A549 (cell line): ENCODE measurements around the gene TMEM229A.

ENCODE experiments used
- BHLHE40 ChIP-seq: IDR thresholded peaks from 2 replicates; pipeline ENCODE4 v1.6.1; 2012; ENCODE audit warnings: low read depth, low read length, inconsistent platforms
- CBX8 ChIP-seq: fragments of 200-600 bp; sonication (generic); IDR thresholded peaks from 2 replicates; pipeline ENCODE4 v1.6.1; 2016
- CHD4 ChIP-seq: fragments of 200-600 bp; sonication (generic); IDR thresholded peaks from 2 replicates; pipeline ENCODE4 v1.6.1; 2016; ENCODE audit warnings: antibody characterized with exemption, mild to moderate bottlenecking, borderline replicate concordance
- EHF ChIP-seq: fragments of 250-450 bp; sonication (Bioruptor Pico); IDR thresholded peaks from 2 replicates; pipeline ENCODE4 v1.5.0; 2020; ENCODE audit warnings: mild to moderate bottlenecking
- EP300 ChIP-seq, 2 experiments: fragments of >200 bp; sonication (Bioruptor Twin); formaldehyde crosslinking; IDR thresholded peaks; 2 replicates in 1 of 2; 3 replicates in 1 of 2; pipeline ENCODE4 v1.6.1; 2016 to 2017
- KDM1A ChIP-seq: fragments of 200-600 bp; sonication (generic); IDR thresholded peaks from 2 replicates; pipeline ENCODE4 v1.6.1; 2016; ENCODE audit warnings: low read depth, mild to moderate bottlenecking
- MAX ChIP-seq: IDR thresholded peaks from 2 replicates; pipeline ENCODE4 v1.6.1; 2012
- MAZ ChIP-seq: fragments of 150-350 bp; IDR thresholded peaks from 2 replicates; pipeline ENCODE4 v1.6.1; 2014; ENCODE audit warnings: antibody characterized with exemption, low read depth, low read length, borderline replicate concordance
- POLR2A ChIP-seq: IDR thresholded peaks from 2 replicates; pipeline ENCODE4 v1.6.1; 2012; ENCODE audit warnings: mild to moderate bottlenecking, low read length
- SMC3 ChIP-seq: fragments of >200 bp; sonication (Bioruptor Twin); formaldehyde crosslinking; IDR thresholded peaks from 3 replicates; pipeline ENCODE4 v1.6.1; 2018; ENCODE audit warnings: inconsistent platforms
- TFCP2L1 ChIP-seq: fragments of 250-450 bp; sonication (Bioruptor Pico); IDR thresholded peaks from 2 replicates; pipeline ENCODE4 v1.5.0; 2021; ENCODE audit warnings: mild to moderate bottlenecking
- TF ChIP-seq, protein P1 (sequence below): fragments of >200 bp; sonication (Bioruptor Twin); formaldehyde crosslinking; IDR thresholded peaks from 3 replicates; pipeline ENCODE4 v1.5.1; 2016

DNA sequence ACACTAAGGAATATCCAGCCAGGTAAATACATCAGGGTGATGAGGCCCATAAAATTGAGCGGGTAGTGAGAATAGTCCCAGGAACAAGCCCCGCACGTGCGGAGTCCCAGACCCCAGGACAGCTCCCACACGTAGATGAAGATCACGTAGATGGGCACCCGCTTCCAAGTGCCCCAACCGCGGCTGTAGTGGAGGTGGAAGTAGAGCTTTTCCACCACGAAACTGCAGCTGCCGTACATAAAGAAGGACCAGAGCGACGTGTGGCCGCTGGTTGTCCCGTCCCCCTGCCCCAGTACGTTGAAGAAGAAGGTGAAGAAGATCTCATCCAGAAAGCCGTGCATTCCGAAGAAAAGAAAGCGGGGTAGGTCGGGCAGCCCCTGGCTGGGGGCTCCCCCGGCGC is 948 bp downstream of the TMEM229A start:
- TF ChIP-seq MAZ (no peak), MAX (no peak), BHLHE40 (no peak), SMC3 (no peak), KDM1A (no peak), CBX8 (no peak), TFCP2L1 (CRISPR knock-in tag) (no peak), EP300 (IDR thresholded peaks at IDR 0.05) (no peak), CHD4 (no peak), EHF (CRISPR knock-in tag) (no peak), POLR2A (no peak)
- TF ChIP-seq, protein P1, sequence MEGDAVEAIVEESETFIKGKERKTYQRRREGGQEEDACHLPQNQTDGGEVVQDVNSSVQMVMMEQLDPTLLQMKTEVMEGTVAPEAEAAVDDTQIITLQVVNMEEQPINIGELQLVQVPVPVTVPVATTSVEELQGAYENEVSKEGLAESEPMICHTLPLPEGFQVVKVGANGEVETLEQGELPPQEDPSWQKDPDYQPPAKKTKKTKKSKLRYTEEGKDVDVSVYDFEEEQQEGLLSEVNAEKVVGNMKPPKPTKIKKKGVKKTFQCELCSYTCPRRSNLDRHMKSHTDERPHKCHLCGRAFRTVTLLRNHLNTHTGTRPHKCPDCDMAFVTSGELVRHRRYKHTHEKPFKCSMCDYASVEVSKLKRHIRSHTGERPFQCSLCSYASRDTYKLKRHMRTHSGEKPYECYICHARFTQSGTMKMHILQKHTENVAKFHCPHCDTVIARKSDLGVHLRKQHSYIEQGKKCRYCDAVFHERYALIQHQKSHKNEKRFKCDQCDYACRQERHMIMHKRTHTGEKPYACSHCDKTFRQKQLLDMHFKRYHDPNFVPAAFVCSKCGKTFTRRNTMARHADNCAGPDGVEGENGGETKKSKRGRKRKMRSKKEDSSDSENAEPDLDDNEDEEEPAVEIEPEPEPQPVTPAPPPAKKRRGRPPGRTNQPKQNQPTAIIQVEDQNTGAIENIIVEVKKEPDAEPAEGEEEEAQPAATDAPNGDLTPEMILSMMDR, result no peak
